WTC11 (cell line): ENCODE results near the gene MAP3K14.

Experiments used
- ATF2 ChIP-seq: sonication (generic); formaldehyde crosslinking; IDR thresholded peaks from 2 replicates; pipeline ENCODE4 v1.8.1; 2022; ENCODE audit warnings: low read depth, missing genetic modification reagents, borderline replicate concordance
- CTCF ChIP-seq: fragments of 200-600 bp; IDR thresholded peaks from 2 replicates; pipeline ENCODE4 v1.8.0; 2022; ENCODE audit warnings: antibody characterized with exemption
- ZNF121 ChIP-seq: sonication (generic); formaldehyde crosslinking; IDR thresholded peaks from 2 replicates; pipeline ENCODE4 v1.8.0; 2023; ENCODE audit warnings: missing genetic modification reagents

GRCh38 chr17:45346216-45347015, 29.6 kb upstream of the MAP3K14 start:
- TF ChIP-seq ATF2 (CRISPR knock-in tag) (no peak), CTCF (no peak), ZNF121 (CRISPR knock-in tag) (no peak)
